Measurements from ENCODE around the gene RAMAC. TPM values are rescaled to one million over a fixed set of nuclear protein-coding genes. Genes with fewer than 3 reads are reported as not detected.
A peak's percentile ranks its signal among the peaks of the same experiment; 100 is the strongest.

RAMAC gene
- total RNA-seq, 5 donors from 2014 or later (not counting 1 experiment from before 2014, with no cell fraction given), result 15.7 to 21.4 (median 17.4) TPM

DNA sequence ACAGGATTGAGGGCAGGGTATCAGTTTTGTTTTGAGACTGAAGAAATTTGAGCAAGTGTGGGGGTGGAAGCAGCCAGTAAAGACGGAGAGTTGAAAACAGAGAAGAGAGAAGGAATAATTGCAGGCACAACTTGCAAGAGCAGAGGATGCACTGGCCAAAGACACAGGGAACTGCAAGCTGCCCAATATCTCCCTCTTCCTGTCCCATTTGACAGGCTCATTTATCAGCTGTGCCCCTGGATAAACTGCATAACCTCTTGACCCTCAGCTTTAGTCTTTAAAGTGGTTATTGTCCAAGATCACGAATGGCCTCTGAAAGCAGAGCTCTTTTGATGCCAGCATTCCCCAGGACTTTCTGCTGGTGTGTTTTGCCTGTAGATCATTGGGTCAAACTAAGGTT is 5.0 kb upstream of the RAMAC start:
- Mint-ChIP-seq H3K4me3 (no peak overlapping the region), H3K9me3 (no peaks in the 10 kb centered on the region), H3K27ac (no peak overlapping the region), H3K4me1 (peaks cover 11 to 16% (median 13%) of the 10 kb centered on the region in 3 donors), H3K27me3 (no peaks in the 10 kb centered on the region), H3K36me3 (peaks cover 6% of the 10 kb centered on the region)
- DNase-seq, result no peak
- Histone ChIP-seq H3K27ac (ENCODE audit: low read length) (no peak overlapping the region), H3K4me1 (ENCODE audit: control insufficient read depth in 1 of 2, extremely low read depth in 1 of 2, insufficient read depth in 2 of 2, low read length in 2 of 2) (peaks cover 9% of the 10 kb centered on the region in 2 experiments), H3K27me3 (replicated peaks in 1 of 2; ENCODE audit: control insufficient read depth in 2 of 2, extremely low read depth in 1 of 2, insufficient read depth in 2 of 2, low read length in 1 of 2) (no peaks in the 10 kb centered on the region), H3K9me3 (no peaks in the 10 kb centered on the region), H3K36me3 (ENCODE audit: control insufficient read depth in 2 of 2, extremely low read depth in 1 of 2, insufficient read depth in 1 of 2, low read length in 1 of 2) (no peaks in the 10 kb centered on the region), H3K4me3 (ENCODE audit: control insufficient read depth in 1 of 2, extremely low read depth in 1 of 2, low read length in 1 of 2) (no peak overlapping the region)
- 90% methylated on average over 2 of the region's 2 CpGs for WGBS (ENCODE audit: insufficient coverage)
- ChIA-PET POLR2A (no interaction called here), CTCF (no interaction called here)
- ATAC-seq (replicated peaks in 1 of 4), result no peak

DNA sequence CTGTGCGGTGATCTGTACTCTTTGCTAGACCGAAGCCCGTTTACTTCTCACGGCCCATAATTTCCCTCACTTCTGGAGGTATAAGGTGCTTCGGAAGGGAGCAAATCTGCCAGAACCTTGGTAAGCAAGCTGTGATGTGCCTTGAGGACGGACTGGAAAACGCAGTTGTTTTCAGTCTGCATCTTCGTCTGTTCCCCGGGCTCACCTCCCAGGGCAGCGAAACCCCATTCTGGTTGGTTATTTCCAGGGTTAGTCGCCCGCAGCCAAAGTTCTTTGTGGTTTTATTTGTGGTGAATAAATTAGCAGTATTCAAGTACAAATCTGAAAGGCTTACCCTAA is 401 bp downstream of the RAMAC start:
- WGBS (ENCODE audit: insufficient coverage), result no CpG with 5 or more reads among the region's 12 CpGs
- ATAC-seq (replicated peaks in 1 of 4), result peak in 2 of 4 experiments; percentile 35 to 37

DNA sequence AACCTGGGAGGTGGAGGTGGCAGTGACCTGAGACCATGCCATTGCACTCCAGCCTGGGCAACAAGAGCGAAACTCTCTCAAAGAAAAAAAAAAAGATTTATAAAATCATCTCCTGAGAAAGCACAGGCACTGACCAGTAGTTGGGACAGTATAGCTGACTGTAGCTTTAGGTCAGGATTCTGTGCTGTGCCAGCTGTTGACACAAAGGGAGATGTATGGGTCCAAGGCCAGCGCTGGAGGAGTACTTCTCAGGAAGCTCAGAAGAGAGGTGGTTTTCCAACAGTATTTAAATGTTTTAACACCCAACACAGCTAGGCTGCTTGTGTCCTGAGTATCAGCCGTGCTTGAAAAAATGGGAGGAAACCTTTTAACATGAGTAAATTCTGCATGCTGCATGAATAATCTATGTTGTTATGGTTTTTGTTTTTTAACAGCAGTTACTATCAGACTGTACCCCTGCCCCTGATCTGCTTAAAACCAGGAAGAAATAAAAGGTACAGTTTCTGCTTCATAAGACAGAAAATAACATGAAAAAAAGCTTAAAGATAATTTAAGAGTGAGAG is 6.5 kb downstream of the RAMAC start:
- H3K36me3 Mint-ChIP-seq, result peaks cover 22% of the 10 kb centered on the region
- no peaks in the 10 kb centered on the region for H3K27me3 Mint-ChIP-seq
- DNase-seq (no peak), ATAC-seq (replicated peaks in 1 of 4) (no peak)
- WGBS (ENCODE audit: insufficient coverage), result no CpG with 5 or more reads among the region's 3 CpGs
- peaks cover 7 to 12% (median 9%) of the 10 kb centered on the region in 3 donors for H3K4me1 Mint-ChIP-seq
- H3K4me1 ChIP-seq (ENCODE audit: control insufficient read depth in 1 of 2, extremely low read depth in 1 of 2, insufficient read depth in 2 of 2, low read length in 2 of 2), result peaks cover 0 to 6% of the 10 kb centered on the region in 2 experiments
- H3K27ac Mint-ChIP-seq, result no peak overlapping the region
- no peak overlapping the region for H3K4me3 ChIP-seq (ENCODE audit: control insufficient read depth in 1 of 2, extremely low read depth in 1 of 2, low read length in 1 of 2)
- H3K27ac ChIP-seq (ENCODE audit: low read length), result no peak overlapping the region
- CTCF ChIA-PET, result interaction anchor here in 1 of 2 donors (1.4 kb wide), 1 partner anchor 18 kb away, joined by 4 read pairs; no protein-coding TSS in a partner anchor
- H3K4me3 Mint-ChIP-seq, result no peak overlapping the region
- peaks cover 0 to 19% of the 10 kb centered on the region in 2 donors for H3K36me3 ChIP-seq (ENCODE audit: control insufficient read depth in 2 of 2, extremely low read depth in 1 of 2, insufficient read depth in 1 of 2, low read length in 1 of 2)
- POLR2A ChIA-PET, result no interaction called here
- no peaks in the 10 kb centered on the region for H3K9me3 Mint-ChIP-seq
- no peaks in the 10 kb centered on the region for H3K9me3 ChIP-seq
- no peaks in the 10 kb centered on the region for H3K27me3 ChIP-seq (replicated peaks in 1 of 2; ENCODE audit: control insufficient read depth in 2 of 2, extremely low read depth in 1 of 2, insufficient read depth in 2 of 2, low read length in 1 of 2)

More for the DNA sequence above, 401 bp downstream of the RAMAC start:
- H3K4me1 ChIP-seq (ENCODE audit: control insufficient read depth in 1 of 2, extremely low read depth in 1 of 2, insufficient read depth in 2 of 2, low read length in 2 of 2), result peaks cover 21 to 24% of the 10 kb centered on the region in 2 experiments
- H3K9me3 ChIP-seq, result no peaks in the 10 kb centered on the region
- peak in 17 of 35 experiments; percentile 1 to 48 (median 14) for DNase-seq
- peak overlapping the region; percentile 84 to 96 for H3K27ac Mint-ChIP-seq
- H3K27me3 ChIP-seq (replicated peaks in 1 of 2; ENCODE audit: control insufficient read depth in 2 of 2, extremely low read depth in 1 of 2, insufficient read depth in 2 of 2, low read length in 1 of 2), result no peaks in the 10 kb centered on the region
- H3K9me3 Mint-ChIP-seq, result no peaks in the 10 kb centered on the region
- ChIA-PET POLR2A (interaction anchor here in 1 of 2 donors (1.0 kb wide), 1 partner anchor 236 kb away, joined by 3 read pairs; no protein-coding TSS in a partner anchor), CTCF (interaction anchor here in 1 of 2 donors (1.3 to 2.7 kb wide), 4 partner anchors 14 to 455 kb away, joined by 4 to 18 read pairs (median 8); partner anchors contain the start of genes C15orf40 and RPS17)
- peak overlapping the region; percentile 89 to 99 (median 99) for H3K4me3 Mint-ChIP-seq
- H3K4me1 Mint-ChIP-seq, result peaks cover 30 to 36% (median 32%) of the 10 kb centered on the region in 3 donors
- H3K4me3 ChIP-seq (ENCODE audit: control insufficient read depth in 1 of 2, extremely low read depth in 1 of 2, low read length in 1 of 2), result peak overlapping the region; percentile 94 to 99
- H3K27ac ChIP-seq (ENCODE audit: low read length), result peak overlapping the region; percentile 71
- H3K36me3 ChIP-seq (ENCODE audit: control insufficient read depth in 2 of 2, extremely low read depth in 1 of 2, insufficient read depth in 1 of 2, low read length in 1 of 2), result peaks cover 0 to 13% of the 10 kb centered on the region in 2 donors
- peaks cover 25% of the 10 kb centered on the region for H3K36me3 Mint-ChIP-seq
- no peaks in the 10 kb centered on the region for H3K27me3 Mint-ChIP-seq

GRCh38 chr15:82993144-82993543 is 7.1 kb downstream of the RAMAC start:
- POLR2A ChIA-PET, result no interaction called here
- no peak overlapping the region for H3K27ac Mint-ChIP-seq
- no peak for ATAC-seq (replicated peaks in 1 of 4)

GRCh38 chr15:82995076-82995475 is 9.1 kb downstream of the RAMAC start:
- H3K27ac ChIP-seq (ENCODE audit: low read length), result no peak overlapping the region
- no peak for DNase-seq
- no peaks in the 10 kb centered on the region for H3K27me3 ChIP-seq (replicated peaks in 1 of 2; ENCODE audit: control insufficient read depth in 2 of 2, extremely low read depth in 1 of 2, insufficient read depth in 2 of 2, low read length in 1 of 2)
- no peak overlapping the region for H3K4me3 ChIP-seq (ENCODE audit: control insufficient read depth in 1 of 2, extremely low read depth in 1 of 2, low read length in 1 of 2)
- ChIA-PET CTCF (no interaction called here), POLR2A (no interaction called here)
- Mint-ChIP-seq H3K4me1 (peaks cover 8 to 9% (median 8%) of the 10 kb centered on the region in 3 donors), H3K36me3 (peaks cover 8% of the 10 kb centered on the region), H3K27ac (no peak overlapping the region), H3K9me3 (no peaks in the 10 kb centered on the region), H3K4me3 (no peak overlapping the region), H3K27me3 (no peaks in the 10 kb centered on the region)
- no peak for ATAC-seq (replicated peaks in 1 of 4)
- no peaks in the 10 kb centered on the region for H3K9me3 ChIP-seq
- 100% methylated on average over 1 of the region's 2 CpGs for WGBS (ENCODE audit: insufficient coverage)
- peaks cover 3 to 5% of the 10 kb centered on the region in 2 experiments for H3K4me1 ChIP-seq (ENCODE audit: control insufficient read depth in 1 of 2, extremely low read depth in 1 of 2, insufficient read depth in 2 of 2, low read length in 2 of 2)
- H3K36me3 ChIP-seq (ENCODE audit: control insufficient read depth in 2 of 2, extremely low read depth in 1 of 2, insufficient read depth in 1 of 2, low read length in 1 of 2), result peaks cover 0 to 6% of the 10 kb centered on the region in 2 donors

More at GRCh38 chr15:82993144-82993543, 7.1 kb downstream of the RAMAC start:
- Histone ChIP-seq H3K9me3 (no peaks in the 10 kb centered on the region), H3K4me3 (ENCODE audit: control insufficient read depth in 1 of 2, extremely low read depth in 1 of 2, low read length in 1 of 2) (no peak overlapping the region), H3K27me3 (replicated peaks in 1 of 2; ENCODE audit: control insufficient read depth in 2 of 2, extremely low read depth in 1 of 2, insufficient read depth in 2 of 2, low read length in 1 of 2) (no peaks in the 10 kb centered on the region), H3K27ac (ENCODE audit: low read length) (no peak overlapping the region), H3K4me1 (ENCODE audit: control insufficient read depth in 1 of 2, extremely low read depth in 1 of 2, insufficient read depth in 2 of 2, low read length in 2 of 2) (peaks cover 0 to under 1% of the 10 kb centered on the region in 2 experiments), H3K36me3 (ENCODE audit: control insufficient read depth in 2 of 2, extremely low read depth in 1 of 2, insufficient read depth in 1 of 2, low read length in 1 of 2) (peaks cover 0 to 16% of the 10 kb centered on the region in 2 donors)
- WGBS (ENCODE audit: insufficient coverage), result 92% methylated on average over 2 of the region's 4 CpGs
- H3K4me3 Mint-ChIP-seq, result no peak overlapping the region
- H3K27me3 Mint-ChIP-seq, result no peaks in the 10 kb centered on the region
- H3K36me3 Mint-ChIP-seq, result peaks cover 20% of the 10 kb centered on the region
- H3K9me3 Mint-ChIP-seq, result no peaks in the 10 kb centered on the region
- H3K4me1 Mint-ChIP-seq, result peaks cover 6 to 9% (median 7%) of the 10 kb centered on the region in 3 donors
- CTCF ChIA-PET, result interaction anchor here in 1 of 2 donors (1.4 kb wide), 1 partner anchor 17 kb away, joined by 4 read pairs; no protein-coding TSS in a partner anchor
- no peak for DNase-seq

GRCh38 chr15:82995938-82996337 is 9.9 kb downstream of the RAMAC start:
- Mint-ChIP-seq H3K27ac (peak overlapping the region in 1 of 2 donors; percentile 39), H3K9me3 (no peaks in the 10 kb centered on the region), H3K36me3 (peaks cover 3% of the 10 kb centered on the region), H3K4me1 (peaks cover 10 to 13% (median 12%) of the 10 kb centered on the region in 3 donors), H3K27me3 (no peaks in the 10 kb centered on the region), H3K4me3 (no peak overlapping the region)
- Histone ChIP-seq H3K9me3 (no peaks in the 10 kb centered on the region), H3K4me1 (ENCODE audit: control insufficient read depth in 1 of 2, extremely low read depth in 1 of 2, insufficient read depth in 2 of 2, low read length in 2 of 2) (peaks cover 5 to 6% of the 10 kb centered on the region in 2 experiments), H3K27me3 (replicated peaks in 1 of 2; ENCODE audit: control insufficient read depth in 2 of 2, extremely low read depth in 1 of 2, insufficient read depth in 2 of 2, low read length in 1 of 2) (no peaks in the 10 kb centered on the region), H3K36me3 (ENCODE audit: control insufficient read depth in 2 of 2, extremely low read depth in 1 of 2, insufficient read depth in 1 of 2, low read length in 1 of 2) (peaks cover 0 to 6% of the 10 kb centered on the region in 2 donors), H3K27ac (ENCODE audit: low read length) (no peak overlapping the region), H3K4me3 (ENCODE audit: control insufficient read depth in 1 of 2, extremely low read depth in 1 of 2, low read length in 1 of 2) (no peak overlapping the region)
- WGBS (ENCODE audit: insufficient coverage), result no CpG with 5 or more reads among the region's 3 CpGs
- ChIA-PET CTCF (no interaction called here), POLR2A (interaction anchor here in 1 of 2 donors (0.6 kb wide), 1 partner anchor 434 kb away, joined by 5 read pairs; no protein-coding TSS in a partner anchor)
- ATAC-seq (replicated peaks in 1 of 4) (no peak), DNase-seq (no peak)
